Parathyroid adenoma (tissue), 2 donors: ENCODE results near the gene NR3C2.

ENCODE experiments used
- H2AFZ ChIP-seq: fragments of 300-600 bp; sonication (generic); one replicate; pipeline ENCODE4 v1.7.0; 2017; ENCODE audit warnings: antibody characterized with exemption, mild to moderate bottlenecking
- H3K27ac ChIP-seq: fragments of 300-600 bp; sonication (generic); one replicate; pipeline ENCODE4 v1.7.0; 2017
- H3K27me3 ChIP-seq: fragments of 300-600 bp; sonication (generic); one replicate; pipeline ENCODE4 v1.7.0; 2017; ENCODE audit warnings: low read length; ENCODE audit not compliant: control insufficient read depth, insufficient read depth
- H3K36me3 ChIP-seq: fragments of 300-600 bp; sonication (generic); one replicate; pipeline ENCODE4 v1.7.0; 2017; ENCODE audit warnings: low read length; ENCODE audit not compliant: control insufficient read depth, insufficient read depth
- H3K4me1 ChIP-seq: fragments of 300-600 bp; sonication (generic); one replicate; pipeline ENCODE4 v1.7.0; 2017; ENCODE audit warnings: control low read depth
- H3K4me2 ChIP-seq: fragments of 300-600 bp; sonication (generic); one replicate; pipeline ENCODE4 v1.7.0; 2017; ENCODE audit warnings: low read length
- H3K4me3 ChIP-seq: fragments of 300-600 bp; sonication (generic); one replicate; pipeline ENCODE4 v1.7.0; 2017; ENCODE audit warnings: low read depth, low read length
- H3K79me2 ChIP-seq: fragments of 300-600 bp; sonication (generic); one replicate; pipeline ENCODE4 v1.7.0; 2017; ENCODE audit warnings: control low read depth
- H3K9ac ChIP-seq: fragments of 300-600 bp; sonication (generic); one replicate; pipeline ENCODE4 v1.7.0; 2017; ENCODE audit warnings: mild to moderate bottlenecking
- H3K9me3 ChIP-seq: fragments of 300-600 bp; sonication (generic); one replicate; pipeline ENCODE4 v1.7.0; 2017; ENCODE audit warnings: low read length; ENCODE audit not compliant: control insufficient read depth
- TF ChIP-seq, protein P1 (sequence below): fragments of 300-600 bp; sonication (generic); IDR thresholded peaks from one replicate; pipeline ENCODE4 v1.7.0; 2017; ENCODE audit warnings: antibody characterized with exemption, mild to moderate bottlenecking
- donor health status: primary hyperparathyroidism.

The NR3C2 gene

DNA sequence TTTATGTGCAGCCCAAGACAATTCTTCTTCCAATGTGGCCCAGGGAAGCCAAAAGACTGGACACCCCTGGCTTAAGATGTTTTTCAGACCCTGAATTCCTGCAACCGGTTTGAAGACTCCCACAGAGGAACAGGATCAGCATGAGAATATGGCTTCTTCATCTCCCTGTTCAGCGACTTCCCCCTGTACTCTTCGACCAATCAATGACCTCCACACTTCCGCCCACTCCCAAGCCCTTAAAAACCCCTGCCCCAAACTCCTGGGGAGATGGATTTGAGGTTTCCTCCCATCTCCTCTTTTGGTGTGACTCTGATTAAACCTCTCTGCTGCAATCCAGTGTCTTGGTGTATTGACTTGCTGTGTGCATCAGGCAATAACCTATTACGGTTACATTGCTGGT lies 344.4 kb downstream of the NR3C2 start:
- Histone ChIP-seq H3K9ac (no peak overlapping the region), H3K79me2 (no peaks in the 10 kb centered on the region), H3K9me3 (no peaks in the 10 kb centered on the region), H3K27me3 (no peaks in the 10 kb centered on the region), H3K36me3 (no peaks in the 10 kb centered on the region), H3K27ac (no peak overlapping the region), H2AFZ (no peak overlapping the region), H3K4me3 (no peak overlapping the region), H3K4me2 (no peak overlapping the region), H3K4me1 (no peaks in the 10 kb centered on the region)
- TF ChIP-seq, protein P1, sequence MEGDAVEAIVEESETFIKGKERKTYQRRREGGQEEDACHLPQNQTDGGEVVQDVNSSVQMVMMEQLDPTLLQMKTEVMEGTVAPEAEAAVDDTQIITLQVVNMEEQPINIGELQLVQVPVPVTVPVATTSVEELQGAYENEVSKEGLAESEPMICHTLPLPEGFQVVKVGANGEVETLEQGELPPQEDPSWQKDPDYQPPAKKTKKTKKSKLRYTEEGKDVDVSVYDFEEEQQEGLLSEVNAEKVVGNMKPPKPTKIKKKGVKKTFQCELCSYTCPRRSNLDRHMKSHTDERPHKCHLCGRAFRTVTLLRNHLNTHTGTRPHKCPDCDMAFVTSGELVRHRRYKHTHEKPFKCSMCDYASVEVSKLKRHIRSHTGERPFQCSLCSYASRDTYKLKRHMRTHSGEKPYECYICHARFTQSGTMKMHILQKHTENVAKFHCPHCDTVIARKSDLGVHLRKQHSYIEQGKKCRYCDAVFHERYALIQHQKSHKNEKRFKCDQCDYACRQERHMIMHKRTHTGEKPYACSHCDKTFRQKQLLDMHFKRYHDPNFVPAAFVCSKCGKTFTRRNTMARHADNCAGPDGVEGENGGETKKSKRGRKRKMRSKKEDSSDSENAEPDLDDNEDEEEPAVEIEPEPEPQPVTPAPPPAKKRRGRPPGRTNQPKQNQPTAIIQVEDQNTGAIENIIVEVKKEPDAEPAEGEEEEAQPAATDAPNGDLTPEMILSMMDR = no peak

DNA sequence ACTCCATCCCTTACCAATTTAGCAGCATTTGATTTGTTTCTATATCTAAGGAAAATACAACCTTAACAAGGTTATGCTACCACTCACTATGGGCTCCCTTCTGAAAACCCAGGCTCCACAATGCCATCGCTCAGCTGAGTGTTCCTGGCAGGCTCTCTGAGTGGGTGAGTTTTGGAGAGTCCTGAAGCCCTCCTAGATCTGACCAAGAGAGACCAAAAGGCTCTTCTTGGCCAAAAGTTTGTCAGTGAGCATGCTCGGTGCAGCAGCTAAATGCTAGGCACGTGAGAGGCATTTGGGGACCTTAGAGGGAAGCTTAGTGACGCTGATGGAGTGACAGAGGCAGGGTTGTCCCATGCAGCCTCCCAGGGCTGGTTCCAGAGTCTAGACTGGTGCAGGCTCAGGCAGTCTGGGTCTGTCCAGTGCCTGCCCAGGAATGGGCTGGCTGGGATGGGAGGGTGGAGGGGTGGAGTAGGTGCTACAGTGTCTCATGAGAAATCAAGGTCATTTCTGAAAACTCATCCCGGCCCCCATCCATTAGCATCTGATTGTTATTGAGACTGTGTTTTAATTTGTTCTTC lies 346.8 kb downstream of the NR3C2 start:
- no peaks in the 10 kb centered on the region for H3K27me3 ChIP-seq
- H3K4me3 ChIP-seq = no peak overlapping the region
- no peak overlapping the region for H2AFZ ChIP-seq
- H3K9ac ChIP-seq = no peak overlapping the region
- no peak overlapping the region for H3K27ac ChIP-seq
- H3K4me2 ChIP-seq = no peak overlapping the region
- TF ChIP-seq, protein P1 = no peak
- no peaks in the 10 kb centered on the region for H3K79me2 ChIP-seq
- no peaks in the 10 kb centered on the region for H3K4me1 ChIP-seq
- no peaks in the 10 kb centered on the region for H3K36me3 ChIP-seq
- no peaks in the 10 kb centered on the region for H3K9me3 ChIP-seq

DNA sequence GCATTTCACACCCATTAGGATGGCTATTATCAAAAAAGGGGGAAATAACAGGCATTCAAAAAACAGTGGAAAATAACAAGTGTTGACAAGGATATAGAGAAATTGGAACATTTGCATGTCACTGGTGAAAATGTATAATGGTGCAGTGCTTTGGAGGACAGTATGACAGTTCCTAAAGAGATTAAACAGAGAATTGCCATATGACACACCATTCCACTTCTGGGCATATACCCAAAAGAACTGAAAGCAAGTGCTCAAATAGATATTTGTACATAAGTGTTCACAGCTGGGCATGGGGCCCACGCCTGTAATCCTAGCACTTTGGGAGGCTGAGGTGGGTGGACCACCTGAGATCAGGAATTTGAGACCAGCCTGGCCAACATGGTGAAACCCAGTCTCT lies 348.1 kb downstream of the NR3C2 start:
- TF ChIP-seq, protein P1 = no peak
- no peak overlapping the region for H3K27ac ChIP-seq
- no peaks in the 10 kb centered on the region for H3K4me1 ChIP-seq
- no peaks in the 10 kb centered on the region for H3K27me3 ChIP-seq
- no peak overlapping the region for H3K9ac ChIP-seq
- H3K4me2 ChIP-seq = no peak overlapping the region
- H2AFZ ChIP-seq = no peak overlapping the region
- no peaks in the 10 kb centered on the region for H3K36me3 ChIP-seq
- H3K4me3 ChIP-seq = no peak overlapping the region
- no peaks in the 10 kb centered on the region for H3K9me3 ChIP-seq
- no peaks in the 10 kb centered on the region for H3K79me2 ChIP-seq

DNA sequence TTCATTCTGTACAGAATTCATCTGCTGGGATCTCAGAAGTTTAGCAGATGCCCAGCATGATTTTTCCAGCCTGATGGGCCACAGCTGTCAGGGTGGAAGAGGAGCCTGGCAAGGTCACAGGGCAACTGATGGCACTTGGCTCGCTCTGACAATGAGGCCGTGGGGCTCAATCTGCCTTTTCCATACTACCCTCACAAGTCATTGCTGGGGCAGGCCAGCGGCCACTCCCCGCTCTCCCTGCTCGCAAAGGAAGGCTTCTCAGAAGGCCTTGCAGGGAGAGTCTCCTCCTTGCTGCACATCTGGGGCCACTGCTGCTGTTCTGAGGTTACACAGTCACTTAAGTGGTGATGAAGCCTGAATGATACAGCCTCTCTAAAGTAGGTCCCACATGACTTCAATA lies 349.1 kb downstream of the NR3C2 start:
- Histone ChIP-seq H3K4me3 (no peak overlapping the region), H3K27me3 (no peaks in the 10 kb centered on the region), H3K4me1 (no peaks in the 10 kb centered on the region), H3K4me2 (no peak overlapping the region), H3K36me3 (no peaks in the 10 kb centered on the region), H3K9me3 (no peaks in the 10 kb centered on the region), H3K27ac (no peak overlapping the region), H2AFZ (no peak overlapping the region), H3K9ac (no peak overlapping the region), H3K79me2 (no peaks in the 10 kb centered on the region)
- TF ChIP-seq, protein P1 = no peak

DNA sequence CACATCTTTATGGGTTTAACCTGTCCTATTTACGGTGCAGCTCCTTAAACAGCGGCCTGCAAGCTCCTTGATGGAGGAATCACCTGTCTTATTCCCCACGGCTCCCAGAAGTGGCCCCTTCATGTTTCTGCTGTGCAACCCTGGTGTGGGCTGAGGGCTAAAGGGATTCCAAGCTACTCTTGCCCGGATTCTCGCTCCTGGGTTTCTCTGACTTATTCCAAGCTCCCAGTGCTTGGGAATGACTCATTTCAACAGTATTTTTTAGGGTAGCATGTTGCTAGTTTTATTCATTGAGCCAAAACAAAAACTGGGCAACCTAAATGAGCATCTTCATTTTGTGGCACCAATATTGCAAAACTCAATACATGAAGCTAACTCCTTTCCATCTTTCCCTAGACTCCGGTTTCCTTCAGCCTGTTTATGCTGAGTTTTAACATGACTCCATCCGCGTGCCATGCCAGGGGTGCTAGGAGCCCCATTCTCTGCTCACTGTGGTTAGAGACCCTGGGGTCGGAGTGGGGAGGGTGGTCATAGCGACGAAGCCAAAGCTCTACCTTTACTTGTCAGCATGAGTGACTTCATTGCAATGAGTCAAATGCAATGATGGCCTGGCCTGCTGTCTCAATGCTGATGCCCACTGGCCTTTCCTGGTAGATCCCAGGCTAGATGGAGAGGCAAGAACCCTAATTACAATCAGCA lies 349.7 kb downstream of the NR3C2 start:
- H2AFZ ChIP-seq = no peak overlapping the region
- no peak overlapping the region for H3K27ac ChIP-seq
- no peaks in the 10 kb centered on the region for H3K4me1 ChIP-seq
- no peak overlapping the region for H3K9ac ChIP-seq
- H3K79me2 ChIP-seq = no peaks in the 10 kb centered on the region
- no peaks in the 10 kb centered on the region for H3K27me3 ChIP-seq
- no peaks in the 10 kb centered on the region for H3K36me3 ChIP-seq
- H3K9me3 ChIP-seq = no peaks in the 10 kb centered on the region
- TF ChIP-seq, protein P1 = no peak
- no peak overlapping the region for H3K4me3 ChIP-seq
- H3K4me2 ChIP-seq = no peak overlapping the region
